ENCODE measurements around the gene CYP4B1.

DNA sequence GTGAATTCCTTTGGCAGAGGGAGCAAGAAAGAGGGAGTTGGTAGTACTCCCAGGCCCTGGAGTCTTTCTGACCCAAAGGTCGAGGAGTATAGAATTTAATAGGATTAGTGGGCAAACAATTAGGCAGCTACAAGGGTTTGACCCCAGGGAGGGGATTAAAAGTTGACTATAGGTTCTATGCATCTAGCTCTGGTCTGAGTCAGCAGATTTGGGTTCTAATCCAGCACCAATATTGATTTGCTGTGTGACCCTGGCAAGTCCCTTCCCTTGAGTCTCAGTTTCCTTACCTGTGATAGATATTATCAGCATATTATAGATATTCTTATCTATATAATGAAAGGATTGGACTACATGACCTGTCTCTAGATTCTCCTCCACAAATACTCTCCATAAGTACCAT is 44.9 kb upstream of the CYP4B1 start:
- no peak for TF ChIP-seq EZH2phosphoT487 (IDR thresholded peaks at IDR 0.05; ENCODE audit: low read depth, severe bottlenecking, unreplicated experiment)
- no peak for TF ChIP-seq CTCF (IDR thresholded peaks at IDR 0.05; ENCODE audit: poor library complexity)
- TF ChIP-seq EZH2 (IDR thresholded peaks at IDR 0.05; ENCODE audit: borderline replicate concordance), result no peak

Measured in hepatocyte (in vitro differentiated cells).